Loucy (cell line): ENCODE measurements around the gene CDK19.
A peak's percentile ranks its signal among the peaks of the same experiment; 100 is the strongest.

Source experiments
- H2AFZ ChIP-seq: fragments of 200-600 bp; sonication (generic); 2 replicates; pipeline ENCODE4 v1.6.0; 2016; ENCODE audit warnings: antibody characterized with exemption, mild to moderate bottlenecking, low read length, moderate library complexity
- H3F3A ChIP-seq: fragments of 200-600 bp; 2 replicates; pipeline ENCODE4 v1.6.0; 2016; ENCODE audit warnings: antibody characterized with exemption, low read depth, mild to moderate bottlenecking
- H3K27me3 ChIP-seq: fragments of 200-600 bp; sonication (generic); 2 replicates; pipeline ENCODE4 v1.6.1; 2014; ENCODE audit warnings: low read length, mild to moderate bottlenecking; ENCODE audit not compliant: insufficient read depth, poor library complexity, severe bottlenecking
- H3K36me3 ChIP-seq: fragments of 200-600 bp; sonication (generic); 2 replicates; pipeline ENCODE4 v1.6.1; 2016; ENCODE audit warnings: low read length; ENCODE audit not compliant: insufficient read depth
- H3K4me1 ChIP-seq: fragments of 200-600 bp; sonication (generic); 2 replicates; pipeline ENCODE4 v1.5.1; 2014; ENCODE audit warnings: low read length, mild to moderate bottlenecking; ENCODE audit not compliant: insufficient read depth, poor library complexity, severe bottlenecking
- H3K4me2 ChIP-seq: fragments of 200-600 bp; sonication (generic); 2 replicates; pipeline ENCODE4 v1.6.0; 2014; ENCODE audit warnings: antibody characterized with exemption, low read length, low read depth, mild to moderate bottlenecking; ENCODE audit not compliant: poor library complexity, severe bottlenecking
- H3K4me3 ChIP-seq: fragments of 200-600 bp; sonication (generic); 2 replicates; pipeline ENCODE4 v1.5.1; 2014; ENCODE audit warnings: low read length, mild to moderate bottlenecking, mixed read lengths; ENCODE audit not compliant: poor library complexity, severe bottlenecking
- H3K79me2 ChIP-seq: fragments of 200-600 bp; sonication (generic); 2 replicates; pipeline ENCODE4 v1.6.1; 2014; ENCODE audit warnings: low read length; ENCODE audit not compliant: insufficient read depth
- H3K9ac ChIP-seq: fragments of 200-600 bp; sonication (generic); 2 replicates; pipeline ENCODE4 v1.6.0; 2014; ENCODE audit warnings: mild to moderate bottlenecking, low read depth, low read length, moderate library complexity; ENCODE audit not compliant: poor library complexity, severe bottlenecking
- H3K9me2 ChIP-seq: fragments of 200-600 bp; sonication (generic); replicated peaks from 2 replicates; pipeline ENCODE4 v1.6.1; 2016; ENCODE audit warnings: low read depth, low read length, mixed read lengths
- H3K9me3 ChIP-seq: fragments of 200-600 bp; sonication (generic); 2 replicates; pipeline ENCODE4 v1.6.1; 2014; ENCODE audit warnings: mild to moderate bottlenecking, antibody characterized with exemption, low read length, low read depth; ENCODE audit not compliant: insufficient read depth
- H4K20me1 ChIP-seq: fragments of 200-600 bp; sonication (generic); 2 replicates; pipeline ENCODE4 v1.6.0; 2014; ENCODE audit warnings: antibody characterized with exemption, low read length, mild to moderate bottlenecking; ENCODE audit not compliant: insufficient read depth, poor library complexity, severe bottlenecking
- EZH2phosphoT487 ChIP-seq: fragments of 200-600 bp; IDR thresholded peaks from 2 replicates; pipeline ENCODE4 v1.6.1; 2018; ENCODE audit warnings: antibody characterized with exemption, mild to moderate bottlenecking, moderate library complexity, borderline replicate concordance
- TF ChIP-seq, protein P1 (sequence below): fragments of 200-600 bp; sonication (generic); conservative IDR thresholded peaks from 2 replicates; pipeline ENCODE4 v1.5.1; 2014; ENCODE audit warnings: mild to moderate bottlenecking, antibody characterized with exemption, low read length

CDK19 gene

DNA sequence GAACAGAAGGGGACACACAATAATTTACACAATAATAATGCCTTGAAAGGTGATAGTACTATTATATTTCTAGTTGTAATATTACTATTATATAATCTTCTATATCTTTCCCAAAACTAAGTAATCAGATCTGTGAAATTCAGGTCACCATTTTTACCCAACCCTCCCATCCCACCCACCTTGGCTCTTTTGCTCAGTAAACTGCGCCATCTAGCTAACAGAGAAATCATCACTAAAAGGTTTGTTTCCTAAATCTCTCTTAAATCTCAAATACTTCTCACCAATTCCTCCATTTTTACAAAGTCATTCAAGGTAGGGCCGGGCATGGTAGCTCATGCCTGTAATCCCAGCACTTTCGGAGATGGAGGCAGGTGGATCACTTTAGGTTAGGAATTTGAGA lies 83.4 kb downstream of the CDK19 start:
- peaks cover 22% of the 10 kb centered on the region; the same call in 1 of the 2 replicates for H3K79me2 ChIP-seq
- H2AFZ ChIP-seq: no peak overlapping the region
- no peaks in the 10 kb centered on the region for H3K27me3 ChIP-seq
- H3K4me3 ChIP-seq: no peak overlapping the region
- H3K4me1 ChIP-seq: peaks cover 16% of the 10 kb centered on the region
- H3K9me3 ChIP-seq: no peaks in the 10 kb centered on the region
- no peaks in the 10 kb centered on the region for H4K20me1 ChIP-seq
- TF ChIP-seq, protein P1, sequence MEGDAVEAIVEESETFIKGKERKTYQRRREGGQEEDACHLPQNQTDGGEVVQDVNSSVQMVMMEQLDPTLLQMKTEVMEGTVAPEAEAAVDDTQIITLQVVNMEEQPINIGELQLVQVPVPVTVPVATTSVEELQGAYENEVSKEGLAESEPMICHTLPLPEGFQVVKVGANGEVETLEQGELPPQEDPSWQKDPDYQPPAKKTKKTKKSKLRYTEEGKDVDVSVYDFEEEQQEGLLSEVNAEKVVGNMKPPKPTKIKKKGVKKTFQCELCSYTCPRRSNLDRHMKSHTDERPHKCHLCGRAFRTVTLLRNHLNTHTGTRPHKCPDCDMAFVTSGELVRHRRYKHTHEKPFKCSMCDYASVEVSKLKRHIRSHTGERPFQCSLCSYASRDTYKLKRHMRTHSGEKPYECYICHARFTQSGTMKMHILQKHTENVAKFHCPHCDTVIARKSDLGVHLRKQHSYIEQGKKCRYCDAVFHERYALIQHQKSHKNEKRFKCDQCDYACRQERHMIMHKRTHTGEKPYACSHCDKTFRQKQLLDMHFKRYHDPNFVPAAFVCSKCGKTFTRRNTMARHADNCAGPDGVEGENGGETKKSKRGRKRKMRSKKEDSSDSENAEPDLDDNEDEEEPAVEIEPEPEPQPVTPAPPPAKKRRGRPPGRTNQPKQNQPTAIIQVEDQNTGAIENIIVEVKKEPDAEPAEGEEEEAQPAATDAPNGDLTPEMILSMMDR: peak; percentile 33
- TF ChIP-seq EZH2phosphoT487: no peak
- H3K9ac ChIP-seq: no peak overlapping the region
- H3K36me3 ChIP-seq: peaks cover 10% of the 10 kb centered on the region; the same call in 1 of the 2 replicates
- no peak overlapping the region for H3K4me2 ChIP-seq
- 0 out of 2 replicates have a peak, but pooled peaks cover 3% of the 10 kb centered on the region for H3F3A ChIP-seq
- no peaks in the 10 kb centered on the region for H3K9me2 ChIP-seq

DNA sequence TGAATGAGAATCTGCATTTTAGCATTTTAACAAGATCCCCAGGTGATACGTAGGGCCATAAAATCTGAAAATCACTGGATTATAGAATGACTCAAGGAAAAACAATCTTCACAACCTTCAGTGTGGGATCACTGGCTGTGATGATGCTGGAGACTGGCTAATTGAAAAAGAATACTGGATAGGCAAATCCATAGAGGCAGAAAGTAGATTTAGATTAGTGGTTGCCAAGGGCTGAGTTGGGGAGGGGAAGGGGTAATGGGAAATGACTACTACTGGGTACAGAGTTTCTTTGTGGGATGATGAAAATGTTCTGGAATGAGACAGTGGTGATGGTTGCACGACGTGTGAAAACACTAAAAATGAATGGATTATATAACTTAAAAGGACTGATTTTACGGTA lies 84.1 kb downstream of the CDK19 start:
- no peaks in the 10 kb centered on the region for H4K20me1 ChIP-seq

DNA sequence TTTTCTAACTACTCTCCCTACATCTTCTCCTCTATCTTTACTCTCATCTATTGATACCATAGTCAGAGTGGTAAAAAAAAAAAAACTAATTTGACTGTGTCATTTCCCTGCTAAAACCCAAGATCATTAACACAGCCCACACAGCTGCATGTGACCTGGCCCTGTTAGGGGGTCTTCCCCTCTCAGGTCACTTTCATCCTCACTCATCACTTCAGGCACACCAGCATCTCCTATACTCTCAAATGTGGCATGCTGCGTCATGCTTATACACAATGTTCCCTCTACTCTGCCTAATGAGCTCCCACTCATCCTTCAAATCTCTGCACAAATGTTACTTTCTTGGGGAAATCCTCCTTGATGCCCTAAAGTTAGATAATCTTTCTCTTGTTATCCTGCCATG lies 86.8 kb downstream of the CDK19 start:
- Histone ChIP-seq H3K79me2 (peaks cover 29% of the 10 kb centered on the region; the same call in 1 of the 2 replicates), H3K4me2 (no peak overlapping the region), H3K4me3 (no peak overlapping the region), H3K9me3 (no peaks in the 10 kb centered on the region), H3K27me3 (no peaks in the 10 kb centered on the region), H4K20me1 (peaks cover 2% of the 10 kb centered on the region), H3K9ac (no peak overlapping the region), H3K4me1 (peaks cover 16% of the 10 kb centered on the region), H3K36me3 (peaks cover 7% of the 10 kb centered on the region; the same call in 1 of the 2 replicates), H3K9me2 (no peaks in the 10 kb centered on the region), H3F3A (0 out of 2 replicates have a peak, but pooled peaks cover 3% of the 10 kb centered on the region), H2AFZ (no peak overlapping the region)
- no peak for TF ChIP-seq EZH2phosphoT487
- TF ChIP-seq, protein P1: no peak

More for the DNA sequence above, 84.1 kb downstream of the CDK19 start:
- Histone ChIP-seq H3F3A (0 out of 2 replicates have a peak, but pooled peaks cover 3% of the 10 kb centered on the region), H3K36me3 (peaks cover 10% of the 10 kb centered on the region; the same call in 1 of the 2 replicates), H3K79me2 (peaks cover 21% of the 10 kb centered on the region; the same call in 1 of the 2 replicates), H2AFZ (no peak overlapping the region), H3K9me2 (no peaks in the 10 kb centered on the region), H3K9me3 (no peaks in the 10 kb centered on the region), H3K9ac (no peak overlapping the region), H3K4me1 (peaks cover 16% of the 10 kb centered on the region), H3K4me3 (no peak overlapping the region), H3K4me2 (no peak overlapping the region), H3K27me3 (no peaks in the 10 kb centered on the region)
- no peak for TF ChIP-seq EZH2phosphoT487
- TF ChIP-seq, protein P1: no peak
